Neural cell (in vitro differentiated cells): ENCODE results near the gene ADH7.

Experiments used
- CTCF ChIP-seq: fragments of 450-650 bp; IDR thresholded peaks from 2 replicates; pipeline ENCODE4 v1.5.1; 2014; ENCODE audit warnings: antibody characterized with exemption, mild to moderate bottlenecking, moderate library complexity; ENCODE audit not compliant: poor library complexity, severe bottlenecking
- EZH2 ChIP-seq: fragments of 200-600, 300-800 bp; shearing (Covaris generic), sonication (generic); IDR thresholded peaks from 2 replicates; pipeline ENCODE4 v1.6.1; 2014; ENCODE audit warnings: antibody characterized with exemption, low read length, borderline replicate concordance, mild to moderate bottlenecking; ENCODE audit not compliant: insufficient read depth, poor library complexity, severe bottlenecking

DNA sequence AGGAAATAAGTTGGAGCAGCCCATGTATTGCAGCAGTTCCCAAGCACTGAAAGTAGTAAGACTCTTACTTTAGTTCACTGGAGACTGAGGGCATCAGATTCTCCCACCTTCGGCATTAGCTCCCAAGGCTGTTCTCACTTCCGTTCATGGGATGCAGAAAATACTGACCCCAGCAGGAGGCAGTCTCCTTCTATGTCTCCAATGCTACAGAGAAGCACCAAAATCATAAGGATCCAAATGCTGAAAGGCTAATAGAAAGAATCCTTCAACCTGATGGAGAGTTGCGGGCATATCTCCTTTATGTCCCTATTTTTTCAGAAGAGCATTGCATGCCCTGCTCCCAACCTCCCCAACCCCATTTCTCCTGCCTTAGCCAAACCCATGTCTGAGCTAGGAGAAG is 32.4 kb downstream of the ADH7 start:
- TF ChIP-seq CTCF (no peak), EZH2 (no peak)
